H1 (cell line): ENCODE results near the gene RAP1GDS1. TPM values are rescaled to one million over a fixed set of nuclear protein-coding genes. Genes with fewer than 3 reads are reported as not detected.

Experiments used
- NRF1 ChIP-seq: IDR thresholded peaks from 2 replicates; pipeline ENCODE4 v1.6.1; 2011; ENCODE audit warnings: mild to moderate bottlenecking, low read depth, low read length, improper control_type of control experiment
- PHF8 ChIP-seq: fragments of 200-600 bp; sonication (generic); conservative IDR thresholded peaks from 2 replicates; pipeline ENCODE4 v1.7.1; 2012; ENCODE audit warnings: low read depth, mild to moderate bottlenecking, inconsistent platforms, low read length, moderate library complexity
- TBP ChIP-seq: IDR thresholded peaks from 2 replicates; pipeline ENCODE4 v1.6.1; 2011; ENCODE audit warnings: low read depth, low read length, improper control_type of control experiment
- polyA plus RNA-seq, 7 experiments: library from polyadenylated mRNA; depleted of rRNA in 3 of 7; stranded (reverse) in 5 of 7; unstranded in 2 of 7; fragments of >200 nt in 5 of 7; fragments of 200-250 nt in 2 of 7; gene quantifications; 1 replicate in 5 of 7; 2 replicates in 1 of 7; 4 replicates in 1 of 7; pipeline versions ENCODE4 v1.2.1 to v1.2.3, GENCODE V29; 2011 to 2013; ENCODE audit warnings: missing spikeins in 2 of 7, mixed read lengths in 2 of 7
- total RNA-seq: library from RNA; stranded (reverse); fragmentation: NEBNext Ultra II Directional; extraction: Animal tissue kit (Norgen Biotek cat#: 25700); gene quantifications from 2 replicates; pipeline ENCODE4 v1.2.1, GENCODE V29; 2021

RAP1GDS1 gene
- total and polyA plus RNA-seq, 2 of the 8 experiments (the other 6 are each of a cell fraction or from before 2014, with no cell fraction given): 12.8 to 31.9 TPM

DNA sequence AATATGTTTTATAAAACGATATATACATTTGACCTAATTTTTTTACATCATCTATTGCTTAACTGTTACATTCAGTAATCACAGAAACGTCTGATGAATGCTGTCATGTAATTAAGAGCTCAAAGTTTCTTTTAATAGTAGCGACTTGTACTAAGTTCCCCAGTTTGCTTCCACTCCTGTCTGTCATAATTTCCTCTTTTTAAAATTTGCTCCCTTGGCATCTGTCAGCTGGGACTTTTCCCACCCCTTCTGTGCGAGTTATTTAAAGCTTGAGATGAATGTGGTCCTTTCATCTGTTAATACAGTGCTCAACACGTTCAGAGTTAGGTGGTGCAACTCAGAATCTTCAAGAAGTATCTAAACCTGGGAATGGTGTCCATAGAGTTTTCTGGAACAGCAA, 1.2 kb downstream of the RAP1GDS1 start (continued):
- no peak for TF ChIP-seq PHF8
- no peak for TF ChIP-seq NRF1
- TF ChIP-seq TBP: no peak
- TF ChIP-seq, all 59 proteins: peak for 0
